ENCODE results near the gene SPAG16. TPM values are rescaled to one million over a fixed set of nuclear protein-coding genes. Genes with fewer than 3 reads are reported as not detected.

The SPAG16 gene
- total and polyA plus RNA-seq, 2 of the 13 experiments (the other 11 are each of a cell fraction or from before 2014, with no cell fraction given), result 9.6 to 26.5 TPM

DNA sequence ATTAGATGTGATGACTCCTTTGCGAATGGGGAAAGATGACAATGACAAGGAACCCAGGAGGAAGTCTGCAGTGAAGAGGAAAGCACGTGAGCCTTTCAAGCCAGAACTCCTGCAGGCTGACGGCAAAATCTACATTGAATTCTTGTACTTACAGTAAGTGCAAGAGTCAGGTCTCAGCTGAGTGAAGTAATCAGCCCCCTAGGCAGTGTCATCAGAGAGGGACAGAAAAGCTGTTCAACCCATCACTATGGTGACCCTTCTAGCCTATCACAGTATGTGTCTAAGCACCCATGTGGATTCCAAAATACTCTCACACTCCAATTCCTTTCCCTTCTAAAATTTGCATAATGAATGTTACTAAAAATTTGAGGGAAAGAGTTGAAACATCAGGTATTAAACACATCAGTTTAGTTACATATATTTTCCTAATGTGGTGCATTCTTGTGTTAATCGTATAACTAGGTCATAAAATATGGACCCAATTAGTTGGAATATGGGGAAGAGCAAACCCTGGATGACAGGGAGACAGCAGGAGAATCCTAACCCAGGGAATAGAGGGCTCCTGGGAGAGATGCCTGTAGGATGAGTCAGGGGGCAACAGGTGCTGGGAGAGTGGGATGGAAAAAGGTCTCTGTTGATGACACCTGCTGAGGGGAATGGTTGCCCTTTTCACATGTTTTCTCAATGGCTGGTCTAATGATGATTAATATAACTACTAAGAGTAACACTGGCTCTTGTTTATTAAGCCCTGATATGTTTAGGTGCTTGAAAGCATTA is 1166.0 kb downstream of the SPAG16 start:
- Histone ChIP-seq H3K4me3 (replicated peaks in 1 of 3; ENCODE audit: insufficient read depth in 1 of 3, low read depth in 2 of 3, low read length in 3 of 3) (no peak overlapping the region), H3K36me3 (replicated peaks in 1 of 2; ENCODE audit: control insufficient read depth in 1 of 2, insufficient read depth in 2 of 2, low read length in 2 of 2) (no peaks in the 10 kb centered on the region), H3K27ac (ENCODE audit: extremely low read length, insufficient read depth, low read length) (no peak overlapping the region), H3K4me1 (ENCODE audit: insufficient read depth, low read length) (no peaks in the 10 kb centered on the region), H2AFZ (ENCODE audit: low read length) (no peak overlapping the region), H3K9me3 (ENCODE audit: low read length) (no peaks in the 10 kb centered on the region), H3K27me3 (ENCODE audit: control insufficient read depth in 1 of 2, insufficient read depth in 2 of 2, low read length in 2 of 2) (no peaks in the 10 kb centered on the region), H4K20me1 (ENCODE audit: insufficient read depth, low read length) (no peaks in the 10 kb centered on the region), H3K4me2 (ENCODE audit: low read depth, low read length) (no peak overlapping the region), H3K9ac (ENCODE audit: insufficient read depth, low read depth, low read length) (no peak overlapping the region), H3K79me2 (ENCODE audit: insufficient read depth, low read length) (no peaks in the 10 kb centered on the region)
- no TSS peak for BruUV-seq (replicated peaks)
- DNase-seq (ENCODE audit: low spot score) (no peak), FAIRE-seq (no peak), ATAC-seq (no peak)
- in situ Hi-C loops (cut with HindIII; ENCODE audit: extremely low pct_ligation_motif_present, low pct_unique_long_range_greater_than_20kb) (no loop called here), intact Hi-C loops (cut with micrococcal nuclease; ENCODE audit: unreplicated experiment) (no loop called here)
- CTCF ChIA-PET (ENCODE audit: low intra/inter-chr PET ratio, low total read pairs), result no interaction called here
- WGBS (ENCODE audit: low lambda C conversion rate), result 8% methylated on average over 4 of the region's 4 CpGs
- POLR2A ChIA-PET, result no interaction called here
- TF ChIP-seq MXI1 (IDR thresholded peaks at IDR 0.05; ENCODE audit: borderline replicate concordance, low read depth, low read length), result no peak
- no peak for TF ChIP-seq ZBTB8A (CRISPR knock-in tag; IDR thresholded peaks at IDR 0.05; ENCODE audit: borderline replicate concordance, low read depth)
- TF ChIP-seq, protein P1, sequence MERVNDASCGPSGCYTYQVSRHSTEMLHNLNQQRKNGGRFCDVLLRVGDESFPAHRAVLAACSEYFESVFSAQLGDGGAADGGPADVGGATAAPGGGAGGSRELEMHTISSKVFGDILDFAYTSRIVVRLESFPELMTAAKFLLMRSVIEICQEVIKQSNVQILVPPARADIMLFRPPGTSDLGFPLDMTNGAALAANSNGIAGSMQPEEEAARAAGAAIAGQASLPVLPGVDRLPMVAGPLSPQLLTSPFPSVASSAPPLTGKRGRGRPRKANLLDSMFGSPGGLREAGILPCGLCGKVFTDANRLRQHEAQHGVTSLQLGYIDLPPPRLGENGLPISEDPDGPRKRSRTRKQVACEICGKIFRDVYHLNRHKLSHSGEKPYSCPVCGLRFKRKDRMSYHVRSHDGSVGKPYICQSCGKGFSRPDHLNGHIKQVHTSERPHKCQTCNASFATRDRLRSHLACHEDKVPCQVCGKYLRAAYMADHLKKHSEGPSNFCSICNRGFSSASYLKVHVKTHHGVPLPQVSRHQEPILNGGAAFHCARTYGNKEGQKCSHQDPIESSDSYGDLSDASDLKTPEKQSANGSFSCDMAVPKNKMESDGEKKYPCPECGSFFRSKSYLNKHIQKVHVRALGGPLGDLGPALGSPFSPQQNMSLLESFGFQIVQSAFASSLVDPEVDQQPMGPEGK (CRISPR knock-in tag; IDR thresholded peaks at IDR 0.05), result no peak
- no peak for TF ChIP-seq KDM1A (CRISPR knock-in tag; IDR thresholded peaks at IDR 0.05)
- TF ChIP-seq CEBPB (IDR thresholded peaks at IDR 0.05; ENCODE audit: borderline replicate concordance, low read depth, low read length), result no peak
- no peak for TF ChIP-seq KLF12 (CRISPR knock-in tag; IDR thresholded peaks at IDR 0.05; ENCODE audit: borderline replicate concordance)
- no peak for TF ChIP-seq POGZ (CRISPR knock-in tag; IDR thresholded peaks at IDR 0.05)
- TF ChIP-seq ZNF672 (CRISPR knock-in tag; IDR thresholded peaks at IDR 0.05), result no peak
- no peak for TF ChIP-seq ZBTB7B (CRISPR knock-in tag; IDR thresholded peaks at IDR 0.05)
- no peak for TF ChIP-seq ZFY (CRISPR knock-in tag; IDR thresholded peaks at IDR 0.05)
- TF ChIP-seq, protein P2, sequence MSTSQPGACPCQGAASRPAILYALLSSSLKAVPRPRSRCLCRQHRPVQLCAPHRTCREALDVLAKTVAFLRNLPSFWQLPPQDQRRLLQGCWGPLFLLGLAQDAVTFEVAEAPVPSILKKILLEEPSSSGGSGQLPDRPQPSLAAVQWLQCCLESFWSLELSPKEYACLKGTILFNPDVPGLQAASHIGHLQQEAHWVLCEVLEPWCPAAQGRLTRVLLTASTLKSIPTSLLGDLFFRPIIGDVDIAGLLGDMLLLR (CRISPR knock-in tag; IDR thresholded peaks at IDR 0.05), result no peak
- TF ChIP-seq PPARG (CRISPR knock-in tag; conservative IDR thresholded peaks at IDR 0.05), result no peak
- no peak for TF ChIP-seq ZFP82 (CRISPR knock-in tag; IDR thresholded peaks at IDR 0.05; ENCODE audit: borderline replicate concordance)
- no peak for TF ChIP-seq XBP1 (CRISPR knock-in tag; IDR thresholded peaks at IDR 0.05)
- TF ChIP-seq, protein P3, sequence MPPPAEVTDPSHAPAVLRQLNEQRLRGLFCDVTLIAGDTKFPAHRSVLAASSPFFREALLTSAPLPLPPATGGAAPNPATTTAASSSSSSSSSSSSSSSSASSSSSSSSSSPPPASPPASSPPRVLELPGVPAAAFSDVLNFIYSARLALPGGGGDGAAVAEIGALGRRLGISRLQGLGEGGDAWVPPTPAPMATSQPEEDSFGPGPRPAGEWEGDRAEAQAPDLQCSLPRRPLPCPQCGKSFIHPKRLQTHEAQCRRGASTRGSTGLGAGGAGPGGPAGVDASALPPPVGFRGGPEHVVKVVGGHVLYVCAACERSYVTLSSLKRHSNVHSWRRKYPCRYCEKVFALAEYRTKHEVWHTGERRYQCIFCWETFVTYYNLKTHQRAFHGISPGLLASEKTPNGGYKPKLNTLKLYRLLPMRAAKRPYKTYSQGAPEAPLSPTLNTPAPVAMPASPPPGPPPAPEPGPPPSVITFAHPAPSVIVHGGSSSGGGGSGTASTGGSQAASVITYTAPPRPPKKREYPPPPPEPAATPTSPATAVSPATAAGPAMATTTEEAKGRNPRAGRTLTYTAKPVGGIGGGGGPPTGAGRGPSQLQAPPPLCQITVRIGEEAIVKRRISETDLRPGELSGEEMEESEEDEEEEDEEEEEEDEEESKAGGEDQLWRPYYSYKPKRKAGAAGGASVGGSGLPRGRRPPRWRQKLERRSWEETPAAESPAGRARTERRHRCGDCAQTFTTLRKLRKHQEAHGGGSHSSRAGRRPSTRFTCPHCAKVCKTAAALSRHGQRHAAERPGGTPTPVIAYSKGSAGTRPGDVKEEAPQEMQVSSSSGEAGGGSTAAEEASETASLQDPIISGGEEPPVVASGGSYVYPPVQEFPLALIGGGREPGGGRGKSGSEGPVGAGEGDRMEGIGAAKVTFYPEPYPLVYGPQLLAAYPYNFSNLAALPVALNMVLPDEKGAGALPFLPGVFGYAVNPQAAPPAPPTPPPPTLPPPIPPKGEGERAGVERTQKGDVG (CRISPR knock-in tag; IDR thresholded peaks at IDR 0.05; ENCODE audit: borderline replicate concordance), result no peak
